COR-L47 (cell line): Measurements from ENCODE around the gene GAS6.
"Not testable (repeated sequence)": the region's sequence is repeated elsewhere in the genome, so short reads cannot be mapped to it uniquely, and the experiment has no call there.

Experiments used
- DNase-seq: peaks from one replicate; lab custom pipeline; 2025; lab: John Stamatoyannopoulos, UW

GAS6 gene

GRCh38 chr13:113789931-113790330, 73.9 kb downstream of the GAS6 start:
- not testable (repeated sequence) for DNase-seq

- no peak for DNase-seq
Observed at GRCh38 chr13:113789167-113789566, 74.7 kb downstream of the GAS6 start.

DNA sequence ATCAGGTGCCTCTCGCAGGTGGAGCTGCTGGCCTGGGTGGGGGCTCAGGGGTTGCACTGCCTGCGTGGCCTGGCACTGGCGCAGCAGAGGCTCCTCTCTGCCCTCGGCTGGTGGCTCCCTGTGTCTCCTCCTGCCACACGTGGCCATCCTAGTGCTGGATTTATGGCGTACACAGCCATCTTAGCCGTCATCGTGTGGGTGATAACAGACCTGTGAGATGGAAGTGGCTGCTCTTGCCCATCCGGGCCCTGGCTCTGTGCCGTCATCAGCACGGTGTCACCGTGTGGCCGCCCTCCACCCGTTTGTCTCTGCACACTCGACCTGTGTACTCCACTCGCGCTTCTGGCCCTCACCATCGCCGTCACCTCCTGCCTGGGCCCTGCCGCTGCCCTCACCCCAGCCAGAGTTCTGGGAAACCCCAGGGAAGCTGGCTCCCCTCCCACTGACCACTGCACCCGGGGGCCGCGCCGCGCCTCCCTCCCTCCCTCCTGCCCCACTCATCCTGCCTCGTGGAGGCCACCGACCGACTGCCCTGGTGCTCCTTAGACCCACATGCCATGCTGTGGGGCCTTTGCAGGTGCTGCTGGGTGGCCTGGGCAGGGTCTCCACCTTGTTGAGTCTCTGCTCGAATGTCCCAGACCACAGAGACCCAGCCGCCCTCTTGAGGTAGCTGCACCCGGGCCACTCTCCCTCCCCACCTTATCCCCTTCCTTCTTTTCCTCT, 75.3 kb downstream of the GAS6 start:
- no peak for DNase-seq

- no peak for DNase-seq
Observed at GRCh38 chr13:113787694-113788093, 76.2 kb downstream of the GAS6 start.

- no peak for DNase-seq
Observed at GRCh38 chr13:113786262-113786841, 77.5 kb downstream of the GAS6 start.

- DNase-seq = peak; percentile 10
Observed at GRCh38 chr13:113785051-113786010, 78.5 kb downstream of the GAS6 start.

- DNase-seq = no peak
Observed at GRCh38 chr13:113784645-113785024, 79.2 kb downstream of the GAS6 start.

DNA sequence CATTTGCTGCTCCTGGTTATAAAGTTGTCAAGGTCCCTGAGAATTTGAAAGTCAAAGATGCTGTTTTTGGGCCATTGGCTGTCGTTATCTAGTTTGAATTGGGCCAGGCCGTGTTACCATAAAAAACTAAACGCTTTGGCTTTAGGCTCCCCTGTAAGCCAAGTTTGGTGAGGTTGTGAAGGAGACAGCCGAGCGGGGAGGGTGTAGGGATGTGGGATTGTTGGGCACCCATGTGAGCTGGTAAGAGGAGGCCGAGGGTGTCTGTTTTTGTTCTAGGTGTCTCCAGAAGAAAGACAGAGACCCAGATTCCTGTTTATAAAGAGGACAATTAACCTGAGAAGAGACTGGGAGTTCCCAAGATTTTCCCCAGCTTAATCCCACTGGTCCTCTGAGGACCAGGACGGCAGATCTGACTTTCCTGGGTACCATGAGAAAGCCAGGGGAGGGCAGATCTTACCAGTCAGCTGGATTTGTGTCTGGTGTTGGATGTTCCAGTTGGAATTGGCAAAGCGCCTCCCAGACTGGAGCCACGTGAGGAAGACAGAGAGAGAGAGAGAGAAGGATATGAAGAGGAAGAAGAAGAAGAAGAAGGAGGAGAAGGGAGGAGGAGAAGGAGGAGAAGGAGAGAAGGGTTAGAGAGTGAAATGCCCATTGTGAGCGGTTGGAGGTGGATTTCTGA, 79.8 kb downstream of the GAS6 start:
- DNase-seq = no peak

DNA sequence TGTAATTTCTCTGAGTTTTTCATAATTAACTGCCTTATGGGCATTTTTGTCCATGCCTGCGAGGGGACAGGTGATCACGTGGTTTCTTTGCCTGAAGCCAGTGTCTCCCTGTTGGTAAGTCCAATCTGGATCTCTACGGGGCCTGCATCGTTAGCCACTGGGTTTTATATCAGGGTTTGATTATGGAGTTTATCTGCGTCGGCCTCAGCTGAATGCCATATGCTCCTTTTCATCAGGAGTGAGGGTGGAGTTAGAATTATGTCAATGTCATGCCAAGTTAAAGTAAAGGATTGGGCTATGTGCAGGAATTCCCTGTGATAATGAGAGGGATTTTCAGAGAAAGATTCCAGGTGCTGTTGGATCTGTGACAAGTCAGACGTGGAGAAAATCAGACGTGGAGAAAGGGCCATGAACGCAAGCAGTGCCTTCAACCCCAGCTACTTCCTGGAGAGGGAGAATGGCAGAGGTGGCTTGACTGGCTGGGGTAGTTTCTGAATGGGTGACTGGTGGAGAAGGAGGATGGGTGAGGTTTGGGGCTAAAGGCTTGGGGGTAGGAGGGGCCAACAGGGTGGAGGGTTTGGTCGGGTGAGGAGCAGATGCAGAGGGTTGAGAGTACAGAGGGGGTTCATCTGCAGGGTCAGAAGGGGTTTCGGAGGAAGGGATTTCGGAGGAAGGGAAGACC, 80.5 kb downstream of the GAS6 start:
- no peak for DNase-seq

DNA sequence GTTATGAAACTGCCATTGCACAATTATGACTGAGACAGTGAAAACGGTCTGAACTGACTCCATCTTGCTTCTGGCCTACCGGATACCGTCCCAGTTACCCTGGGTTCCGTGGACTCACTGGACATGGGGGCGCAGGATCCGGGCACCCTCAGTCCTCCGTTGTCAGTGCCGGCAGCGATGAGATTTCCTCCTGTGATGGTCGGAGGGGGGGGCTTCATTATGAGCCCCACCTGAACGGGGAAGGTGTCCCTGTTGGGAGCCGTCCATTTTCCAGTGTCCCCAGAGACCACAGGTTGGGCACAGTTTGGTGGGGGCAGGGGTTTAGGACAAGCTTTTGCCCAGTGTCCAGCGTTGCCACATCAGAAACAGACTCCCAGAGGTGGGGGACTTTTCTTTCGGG, 81.4 kb downstream of the GAS6 start:
- no peak for DNase-seq

GRCh38 chr13:113781571-113781970, 82.3 kb downstream of the GAS6 start:
- DNase-seq = no peak

DNA sequence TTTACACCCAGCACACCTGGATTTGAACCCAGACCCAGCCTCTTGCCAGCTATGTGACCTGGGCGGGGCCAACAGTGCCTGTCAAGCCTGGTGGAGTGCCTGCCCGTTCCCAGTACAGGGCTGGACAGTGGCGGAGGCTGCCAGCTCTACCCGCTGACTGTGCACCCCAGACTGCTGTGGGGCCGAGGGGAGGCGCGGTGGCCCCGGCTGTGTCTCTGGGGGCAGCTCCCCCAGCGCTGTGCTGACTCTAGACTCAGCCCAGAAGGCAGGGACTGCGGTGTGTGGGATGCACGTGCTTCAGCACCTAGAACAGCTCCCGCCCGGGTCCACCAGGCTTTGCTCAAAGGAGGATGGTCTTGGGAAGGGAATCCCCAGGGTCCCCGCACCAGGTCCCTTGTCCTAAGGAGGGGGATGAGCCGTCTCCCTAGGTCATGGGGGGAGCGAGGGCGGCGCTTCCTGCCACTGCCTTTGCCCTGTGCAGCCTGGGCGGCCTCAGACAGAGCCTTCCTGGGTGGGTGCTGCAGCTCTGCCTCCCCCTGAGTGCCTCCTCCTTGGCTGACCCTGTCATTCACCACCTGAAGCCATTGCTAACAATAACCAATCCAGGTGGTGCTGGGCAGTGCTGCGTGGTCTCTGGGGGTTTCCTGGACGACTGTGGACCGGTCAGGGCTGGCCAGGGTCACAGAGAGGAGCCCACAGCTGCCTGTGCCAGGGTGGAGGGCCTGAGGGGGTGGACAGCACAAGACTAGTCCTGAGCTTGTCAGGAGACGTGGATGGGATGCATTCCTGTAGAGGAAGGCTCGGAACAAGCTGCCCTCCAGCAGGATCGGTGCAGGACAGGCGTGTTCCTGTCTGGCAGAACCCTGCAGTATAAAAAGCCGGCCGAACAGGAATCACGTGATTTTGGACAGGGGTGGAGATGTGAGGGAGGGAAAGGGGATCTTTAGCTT, 86.3 kb downstream of the GAS6 start:
- DNase-seq = no peak

DNA sequence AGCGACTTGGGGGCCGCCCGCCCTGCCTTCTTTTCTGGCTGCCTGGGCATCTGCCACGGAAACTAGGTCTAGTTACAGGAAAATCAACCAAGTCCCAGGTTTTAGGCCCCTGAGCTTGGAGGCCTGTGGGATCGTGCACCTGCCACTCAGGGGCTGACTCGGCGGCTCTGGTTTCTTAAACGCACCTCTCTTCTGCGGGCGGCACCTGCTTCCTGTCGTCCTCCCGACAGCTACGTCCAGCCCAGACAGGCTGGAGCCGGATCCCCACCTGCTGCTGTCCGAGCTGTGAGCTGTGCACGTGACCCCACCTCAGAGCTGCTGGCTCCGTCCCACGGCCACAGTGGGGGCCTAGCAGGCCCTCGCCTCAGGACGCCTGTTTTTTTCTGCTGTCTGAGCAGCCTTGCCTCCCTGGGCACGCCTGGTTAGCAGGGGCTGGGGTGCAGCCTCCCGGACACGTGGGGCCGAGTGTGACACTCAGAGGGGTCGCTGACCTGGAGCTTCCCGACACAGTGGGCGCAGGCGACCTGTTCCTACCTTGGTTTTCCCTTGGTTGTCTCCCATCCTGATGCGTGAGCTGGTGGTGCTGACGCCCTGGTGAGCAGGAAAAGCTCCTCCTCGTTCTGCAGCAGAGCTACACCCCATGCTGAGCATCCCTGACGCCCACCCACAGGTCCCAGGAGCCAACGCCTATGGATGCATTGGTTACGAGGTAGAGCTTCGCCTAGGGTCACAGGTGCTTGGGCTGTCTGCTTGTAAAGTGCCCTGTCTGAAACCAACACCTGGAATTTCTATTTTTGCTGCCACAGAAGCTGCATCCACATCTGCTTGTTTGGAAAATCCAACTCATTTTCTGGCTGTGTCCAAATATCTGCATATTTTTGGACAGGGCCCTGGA, 87.4 kb downstream of the GAS6 start:
- peak; percentile 12 for DNase-seq

GRCh38 chr13:113775451-113776145, 88.3 kb downstream of the GAS6 start:
- DNase-seq = no peak

- no peak for DNase-seq
Observed at GRCh38 chr13:113774177-113775107, 89.4 kb downstream of the GAS6 start.

- DNase-seq = no peak
Observed at GRCh38 chr13:113771709-113772331, 92.1 kb downstream of the GAS6 start.

DNA sequence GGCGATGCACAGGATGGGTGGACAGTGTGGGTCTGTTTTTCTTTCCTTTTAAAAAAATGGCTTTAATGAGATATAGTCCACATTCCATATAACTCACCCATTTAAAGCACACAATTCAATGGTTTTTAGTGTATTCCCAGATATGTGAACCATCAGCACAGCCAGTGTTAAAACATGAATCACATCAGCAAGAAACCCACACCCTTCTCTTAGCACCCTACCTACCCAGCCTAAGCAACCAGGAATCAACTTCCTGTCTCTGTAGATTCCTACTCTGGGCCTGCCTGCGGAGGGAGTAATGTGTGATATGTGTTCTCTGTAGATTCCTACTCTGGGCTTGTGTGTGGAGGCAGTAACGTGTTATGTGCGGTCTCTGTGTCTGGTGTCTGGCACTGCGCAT, 92.9 kb downstream of the GAS6 start:
- DNase-seq = no peak
